IMR-90 (cell line): ENCODE data around the gene TAS2R4. TPM values are rescaled to one million over a fixed set of nuclear protein-coding genes. Genes with fewer than 3 reads are reported as not detected.

Experiments used
- ATAC-seq: fragments of 200-7000 bp; cut with Tn5 transposase; 2 replicates; pipeline ENCODE4 v1.9.1; 2020; ENCODE audit warnings: low read depth, mild to moderate bottlenecking, moderate library complexity
- BruUV-seq: library from RNA; stranded (reverse); fragments of 400-500 nt; replicated peaks from 2 replicates; lab custom pipeline; 2021; lab: Mats Ljungman, UMichigan
- CTCF ChIA-PET: fragments of 300-600 bp; formaldehyde crosslinking; extraction: SDS; loops from one replicate; lab custom pipeline; 2021; ENCODE audit warnings: antibody characterized with exemption; lab: Yijun Ruan, JAX
- POLR2A ChIA-PET: fragments of 300-600 bp; sonication (Branson Sonifier 250); formaldehyde crosslinking; loops from one replicate; lab custom pipeline; 2022; ENCODE audit warnings: antibody characterized with exemption; ENCODE audit not compliant: unreplicated experiment; lab: Charles Lee
- DNase-seq: peaks from one replicate; pipeline ENCODE4 v3.0.0; 2013
- H2AFZ ChIP-seq: replicated peaks from 2 replicates; pipeline ENCODE3; 2013; ENCODE audit warnings: low read length, mild to moderate bottlenecking; ENCODE audit not compliant: poor library complexity
- H2AK5ac ChIP-seq: 2 replicates; pipeline ENCODE4 v1.6.1; 2013; ENCODE audit warnings: low read depth, low read length, inconsistent platforms
- H2AK9ac ChIP-seq: replicated peaks from 2 replicates; pipeline ENCODE3; 2013; ENCODE audit warnings: mild to moderate bottlenecking, low read depth, low read length, moderate library complexity; ENCODE audit not compliant: poor library complexity
- H2BK120ac ChIP-seq: 2 replicates; pipeline ENCODE4 v1.6.1; 2013; ENCODE audit warnings: low read depth, low read length, inconsistent platforms
- H2BK15ac ChIP-seq: 3 replicates; pipeline ENCODE4 v1.6.1; 2013; ENCODE audit warnings: low read depth, low read length, inconsistent platforms
- H2BK20ac ChIP-seq: 2 replicates; pipeline ENCODE4 v1.6.1; 2013; ENCODE audit warnings: low read depth, mild to moderate bottlenecking, inconsistent platforms, low read length, moderate library complexity
- H2BK5ac ChIP-seq: 2 replicates; pipeline ENCODE4 v1.6.1; 2013; ENCODE audit warnings: mild to moderate bottlenecking, low read depth, low read length, inconsistent platforms; ENCODE audit not compliant: poor library complexity, severe bottlenecking
- H3K14ac ChIP-seq: replicated peaks from 2 replicates; pipeline ENCODE4 v1.6.1; 2013; ENCODE audit warnings: low read depth, low read length, inconsistent platforms
- H3K18ac ChIP-seq: 2 replicates; pipeline ENCODE4 v1.6.1; 2013; ENCODE audit warnings: low read depth, low read length, control low read depth
- H3K23ac ChIP-seq: 2 replicates; pipeline ENCODE4 v1.6.1; 2013; ENCODE audit warnings: low read depth, low read length, inconsistent platforms
- H3K27ac ChIP-seq: 2 replicates; pipeline ENCODE4 v1.5.1; 2013; ENCODE audit warnings: mild to moderate bottlenecking, control low read depth, low read length; ENCODE audit not compliant: insufficient read depth
- H3K27me3 ChIP-seq: 2 replicates; pipeline ENCODE4 v1.6.1; 2013; ENCODE audit warnings: low read length; ENCODE audit not compliant: control insufficient read depth, insufficient read depth
- H3K36me3 ChIP-seq: 2 replicates; pipeline ENCODE4 v1.6.1; 2013; ENCODE audit warnings: low read length, mixed read lengths; ENCODE audit not compliant: control insufficient read depth, insufficient read depth
- H3K4ac ChIP-seq: 2 replicates; pipeline ENCODE4 v1.6.1; 2013; ENCODE audit warnings: low read depth, low read length, inconsistent platforms
- H3K4me1 ChIP-seq: 2 replicates; pipeline ENCODE4 v1.6.1; 2013; ENCODE audit warnings: low read length, mixed read lengths; ENCODE audit not compliant: control insufficient read depth, insufficient read depth
- H3K4me2 ChIP-seq: 2 replicates; pipeline ENCODE4 v1.6.1; 2013; ENCODE audit warnings: low read depth, mild to moderate bottlenecking, control low read depth, low read length, moderate library complexity
- H3K4me3 ChIP-seq: 2 replicates; pipeline ENCODE4 v1.5.1; 2013; ENCODE audit warnings: low read depth, mild to moderate bottlenecking, control low read depth, low read length, moderate library complexity; ENCODE audit not compliant: insufficient read depth
- H3K56ac ChIP-seq: 2 replicates; pipeline ENCODE4 v1.6.1; 2013; ENCODE audit warnings: low read length, inconsistent platforms; ENCODE audit not compliant: insufficient read depth; ENCODE audit errors: extremely low read depth
- H3K79me1 ChIP-seq, 2 experiments: 2 replicates each; pipeline ENCODE4 v1.6.1; 2013; ENCODE audit warnings: low read length in 2 of 2, inconsistent platforms in 1 of 2, low read depth in 1 of 2
- H3K9ac ChIP-seq: 2 replicates; pipeline ENCODE4 v1.6.1; 2013; ENCODE audit warnings: low read depth, low read length, control low read depth
- H3K9me1 ChIP-seq: 2 replicates; pipeline ENCODE4 v1.6.1; 2013; ENCODE audit warnings: low read length, inconsistent platforms; ENCODE audit not compliant: insufficient read depth
- H3K9me3 ChIP-seq: 2 replicates; pipeline ENCODE4 v1.6.1; 2013; ENCODE audit warnings: low read length; ENCODE audit not compliant: control insufficient read depth, insufficient read depth
- H4K20me1 ChIP-seq: 2 replicates; pipeline ENCODE4 v1.6.1; 2013; ENCODE audit warnings: low read length, inconsistent platforms; ENCODE audit not compliant: insufficient read depth
- H4K5ac ChIP-seq: 2 replicates; pipeline ENCODE4 v1.6.1; 2013; ENCODE audit warnings: mild to moderate bottlenecking, low read depth, low read length, control low read depth
- H4K8ac ChIP-seq, 2 experiments: 2 replicates each; pipeline ENCODE4 v1.6.1; 2013; ENCODE audit warnings: low read depth in 2 of 2, low read length in 2 of 2, control low read depth in 1 of 2, inconsistent platforms in 1 of 2
- H4K91ac ChIP-seq: 2 replicates; pipeline ENCODE4 v1.6.1; 2013; ENCODE audit warnings: low read depth, low read length, inconsistent platforms; ENCODE audit not compliant: insufficient read depth
- BHLHE40 ChIP-seq: fragments of 150-350 bp; IDR thresholded peaks from 2 replicates; pipeline ENCODE4 v1.6.1; 2016; ENCODE audit warnings: mild to moderate bottlenecking, low read depth, low read length
- CHD1 ChIP-seq: IDR thresholded peaks from 2 replicates; pipeline ENCODE4 v1.6.1; 2012; ENCODE audit warnings: low read depth, low read length, improper control_type of control experiment
- CTCF ChIP-seq: conservative IDR thresholded peaks from 2 replicates; pipeline ENCODE4 v1.5.1; 2012; ENCODE audit warnings: mild to moderate bottlenecking, low read depth, low read length, improper control_type of control experiment
- ELK1 ChIP-seq: fragments of 150-350 bp; IDR thresholded peaks from 2 replicates; pipeline ENCODE4 v1.6.1; 2016; ENCODE audit warnings: low read depth, mild to moderate bottlenecking, low read length, moderate library complexity, borderline replicate concordance
- FOS ChIP-seq: fragments of 150-350 bp; IDR thresholded peaks from 2 replicates; pipeline ENCODE4 v1.6.1; 2016; ENCODE audit warnings: low read depth, low read length
- MAFK ChIP-seq: IDR thresholded peaks from 2 replicates; pipeline ENCODE4 v1.6.1; 2012; ENCODE audit warnings: low read depth, low read length, improper control_type of control experiment
- MAZ ChIP-seq: IDR thresholded peaks from 2 replicates; pipeline ENCODE4 v1.6.1; 2012; ENCODE audit warnings: low read depth, mild to moderate bottlenecking, low read length, improper control_type of control experiment, moderate library complexity, borderline replicate concordance
- MXI1 ChIP-seq: IDR thresholded peaks from 2 replicates; pipeline ENCODE4 v1.6.1; 2012; ENCODE audit warnings: low read depth, mild to moderate bottlenecking, low read length, moderate library complexity, borderline replicate concordance
- NFE2L2 ChIP-seq: fragments of 150-350 bp; IDR thresholded peaks from 2 replicates; pipeline ENCODE4 v1.6.1; 2016; ENCODE audit warnings: low read depth, mild to moderate bottlenecking, low read length
- POLR2A ChIP-seq: IDR thresholded peaks from 2 replicates; pipeline ENCODE4 v1.6.1; 2012; ENCODE audit warnings: mild to moderate bottlenecking, low read depth, low read length
- RAD21 ChIP-seq: IDR thresholded peaks from 2 replicates; pipeline ENCODE4 v1.6.1; 2012; ENCODE audit warnings: low read length, improper control_type of control experiment
- RCOR1 ChIP-seq: IDR thresholded peaks from 2 replicates; pipeline ENCODE4 v1.6.1; 2012; ENCODE audit warnings: mild to moderate bottlenecking, low read length, improper control_type of control experiment; ENCODE audit not compliant: insufficient replicate concordance
- RFX5 ChIP-seq: IDR thresholded peaks from 2 replicates; pipeline ENCODE4 v1.8.0; 2012; ENCODE audit warnings: low read depth, mild to moderate bottlenecking, low read length, moderate library complexity
- SMC3 ChIP-seq: fragments of 150-350 bp; IDR thresholded peaks from 2 replicates; pipeline ENCODE4 v1.6.1; 2016; ENCODE audit warnings: low read depth, mild to moderate bottlenecking, antibody characterized with exemption, low read length, moderate library complexity
- USF2 ChIP-seq: fragments of 150-350 bp; IDR thresholded peaks from 2 replicates; pipeline ENCODE4 v1.6.1; 2017; ENCODE audit warnings: mild to moderate bottlenecking, antibody characterized with exemption, low read length, low read depth
- WGBS, 2 experiments: methylation state at CpG; one replicate each; pipeline versions ENCODE4 v1.1.5 to v1.1.7; 2013; ENCODE audit warnings: missing lambda C conversion rate in 2 of 2; ENCODE audit not compliant: insufficient read length in 1 of 2; ENCODE audit errors: extremely low coverage in 2 of 2; 5-methylcytosine and 5-hydroxymethylcytosine counted together
- dilution Hi-C: fragments of 300-500 bp; cut with HindIII; formaldehyde crosslinking; loops from one replicate; pipeline ENCODE4 v1.14.3; 2018; ENCODE audit warnings: low sequenced_read_pairs; ENCODE audit not compliant: unreplicated experiment
- in situ Hi-C: fragments of 300-500 bp; cut with MboI; formaldehyde crosslinking; loops from 3 replicates; pipeline ENCODE4 v1.14.3; 2019; ENCODE audit warnings: low sequenced_read_pairs, inconsistent platforms, mixed read lengths
- intact Hi-C: fragments of 100-400 bp; cut with micrococcal nuclease; formaldehyde crosslinking; loops from 2 replicates; pipeline ENCODE4 v1.10.0; 2022
- polyA plus RNA-seq, 3 experiments: library from polyadenylated mRNA; depleted of rRNA; stranded (reverse); fragments of >200 nt; gene quantifications; 2 replicates each; pipeline ENCODE4 v1.2.3, GENCODE V29; 2012; ENCODE audit warnings: low replicate concordance in 1 of 3
- total RNA-seq: library from RNA; depleted of rRNA; stranded (reverse); fragments of >200 nt; gene quantifications from 2 replicates; pipeline ENCODE4 v1.2.3, GENCODE V29; 2012

Gene TAS2R4
- total and polyA plus RNA-seq, 2 of the 4 experiments (the other 2 are of a cell fraction) = 0.14 to 0.18 TPM

GRCh38 chr7:141731476-141732149, 44.9 kb upstream of the TAS2R4 start:
- H2BK15ac ChIP-seq = no peak overlapping the region
- CTCF ChIA-PET = no interaction called here
- H3K9me1 ChIP-seq = no peaks in the 10 kb centered on the region

More at GRCh38 chr7:141731476-141732149, 44.9 kb upstream of the TAS2R4 start:
- Histone ChIP-seq H3K27me3 (no peaks in the 10 kb centered on the region), H3K4me3 (no peak overlapping the region), H3K23ac (no peak overlapping the region), H2AK9ac (no peak overlapping the region), H2AK5ac (no peak overlapping the region), H2BK5ac (no peak overlapping the region), H3K4me2 (peak overlapping the region; percentile 45; the same call in 1 of the 2 replicates), H3K56ac (no peak overlapping the region), H2BK20ac (no peak overlapping the region), H3K4ac (no peak overlapping the region), H4K5ac (no peak overlapping the region), H3K27ac (no peak overlapping the region), H3K79me1 (no peaks in the 10 kb centered on the region), H4K91ac (no peak overlapping the region), H2BK120ac (no peak overlapping the region), H3K36me3 (no peaks in the 10 kb centered on the region), H4K20me1 (no peaks in the 10 kb centered on the region), H3K18ac (no peak overlapping the region), H3K4me1 (no peaks in the 10 kb centered on the region), H3K9ac (no peak overlapping the region), H3K9me3 (no peaks in the 10 kb centered on the region), H3K14ac (no peak overlapping the region), H2AFZ (no peak overlapping the region), H4K8ac (no peak overlapping the region)
- DNase-seq = no peak
- BruUV-seq = no TSS peak
- dilution Hi-C loops = no loop called here
- POLR2A ChIA-PET = no interaction called here
- WGBS, 2 experiments = 20% methylated on average over 1 of the region's 24 CpGs; no CpG with 5 or more reads in 1 of the 2 experiments
- in situ Hi-C loops = no loop called here
- no peak for ATAC-seq
- TF ChIP-seq RAD21 (no peak), MAZ (no peak), NFE2L2 (no peak), CHD1 (no peak), MAFK (no peak), SMC3 (no peak), RCOR1 (no peak), USF2 (no peak), POLR2A (no peak), RFX5 (no peak), FOS (no peak), ELK1 (no peak), CTCF (no peak), BHLHE40 (no peak), MXI1 (no peak)
- intact Hi-C loops = loop anchor here (10.0 kb wide), 1 partner anchor 197 kb away; no protein-coding TSS in a partner anchor
